ENCODE results near the gene SPRED3. TPM values are rescaled to one million over a fixed set of nuclear protein-coding genes. Genes with fewer than 3 reads are reported as not detected.

Gene SPRED3
- total RNA-seq, 1 donor from 2014 or later = 0.62 TPM

DNA sequence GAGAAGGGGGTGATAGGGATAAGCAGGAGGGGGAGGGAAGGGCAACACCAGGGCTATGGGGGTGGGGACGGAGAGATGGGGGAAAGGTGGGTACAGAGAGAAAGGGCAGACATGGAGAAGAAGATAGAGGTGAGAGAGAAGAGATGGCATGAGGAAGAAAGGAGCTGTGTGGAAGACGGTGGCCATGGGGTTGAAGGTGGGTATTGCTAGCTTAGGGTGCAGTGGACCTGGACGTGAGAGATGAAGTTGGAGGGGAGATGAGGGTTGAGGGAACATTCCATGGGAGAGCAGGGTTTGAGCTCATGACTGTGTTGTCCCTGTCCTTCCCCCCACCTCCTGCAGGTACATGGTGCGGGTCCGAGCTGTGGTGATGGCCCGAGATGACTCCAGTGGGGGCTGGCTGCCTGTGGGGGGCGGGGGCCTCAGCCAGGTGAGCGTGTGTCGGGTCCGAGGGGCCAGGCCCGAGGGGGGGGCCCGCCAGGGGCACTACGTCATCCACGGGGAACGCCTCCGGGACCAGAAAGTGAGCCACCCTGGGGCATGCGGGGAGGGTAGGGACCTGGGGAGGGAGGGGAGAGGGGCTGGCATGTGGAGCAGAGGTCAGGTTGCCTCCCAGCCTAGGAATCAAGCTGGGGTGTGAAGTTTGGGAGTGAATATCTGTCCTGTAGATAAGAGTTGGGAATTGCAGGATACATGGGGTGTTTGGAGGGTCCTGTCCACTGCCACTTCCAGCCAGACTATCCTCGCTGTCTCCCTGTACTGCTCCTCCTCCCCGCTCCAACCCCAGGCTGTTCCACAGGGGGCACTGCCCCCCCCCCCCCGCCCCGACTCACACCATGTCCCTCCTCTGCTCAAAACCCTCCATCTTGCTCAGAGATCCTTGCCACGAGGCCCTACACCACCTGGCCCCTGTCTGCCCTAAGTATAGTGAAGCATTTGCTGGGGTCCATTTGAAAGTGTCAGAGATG, 1.7 kb downstream of the SPRED3 start:
- Histone ChIP-seq H3K36me3 (no peaks in the 10 kb centered on the region), H3K9me3 (no peaks in the 10 kb centered on the region), H3K4me3 (no peak overlapping the region), H3K27me3 (ENCODE audit: low read depth) (peaks cover 16% of the 10 kb centered on the region), H3K27ac (no peak overlapping the region), H3K4me1 (peaks cover 32% of the 10 kb centered on the region)
- TF ChIP-seq, protein P1, sequence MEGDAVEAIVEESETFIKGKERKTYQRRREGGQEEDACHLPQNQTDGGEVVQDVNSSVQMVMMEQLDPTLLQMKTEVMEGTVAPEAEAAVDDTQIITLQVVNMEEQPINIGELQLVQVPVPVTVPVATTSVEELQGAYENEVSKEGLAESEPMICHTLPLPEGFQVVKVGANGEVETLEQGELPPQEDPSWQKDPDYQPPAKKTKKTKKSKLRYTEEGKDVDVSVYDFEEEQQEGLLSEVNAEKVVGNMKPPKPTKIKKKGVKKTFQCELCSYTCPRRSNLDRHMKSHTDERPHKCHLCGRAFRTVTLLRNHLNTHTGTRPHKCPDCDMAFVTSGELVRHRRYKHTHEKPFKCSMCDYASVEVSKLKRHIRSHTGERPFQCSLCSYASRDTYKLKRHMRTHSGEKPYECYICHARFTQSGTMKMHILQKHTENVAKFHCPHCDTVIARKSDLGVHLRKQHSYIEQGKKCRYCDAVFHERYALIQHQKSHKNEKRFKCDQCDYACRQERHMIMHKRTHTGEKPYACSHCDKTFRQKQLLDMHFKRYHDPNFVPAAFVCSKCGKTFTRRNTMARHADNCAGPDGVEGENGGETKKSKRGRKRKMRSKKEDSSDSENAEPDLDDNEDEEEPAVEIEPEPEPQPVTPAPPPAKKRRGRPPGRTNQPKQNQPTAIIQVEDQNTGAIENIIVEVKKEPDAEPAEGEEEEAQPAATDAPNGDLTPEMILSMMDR (IDR thresholded peaks at IDR 0.05) = no peak
- no peak for ATAC-seq
- intact Hi-C loops (cut with DNase I) = no loop called here
- DNase-seq = no peak

DNA sequence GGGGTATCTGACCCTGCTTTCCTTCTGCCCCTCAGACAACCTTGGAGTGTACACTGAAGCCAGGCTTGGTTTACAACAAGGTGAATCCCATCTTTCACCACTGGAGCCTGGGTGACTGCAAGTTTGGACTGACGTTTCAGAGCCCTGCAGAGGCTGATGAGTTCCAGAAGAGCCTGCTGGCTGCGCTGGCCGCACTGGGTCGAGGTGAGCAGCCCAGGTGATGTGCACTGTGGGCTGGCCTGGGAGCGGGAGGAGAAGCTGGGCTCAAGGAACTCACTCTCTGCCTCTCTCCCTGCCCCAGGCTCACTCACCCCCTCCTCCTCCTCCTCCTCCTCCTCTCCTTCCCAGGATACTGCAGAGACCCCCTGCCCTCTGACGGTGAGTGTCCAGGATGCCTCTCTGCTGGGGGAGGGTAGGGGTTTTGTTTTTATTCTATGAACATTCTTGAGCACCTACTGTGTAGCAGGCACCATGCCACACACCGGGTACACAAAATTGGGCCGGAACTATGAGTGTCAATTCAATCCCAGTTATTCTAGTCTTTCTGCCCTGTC, 3.5 kb downstream of the SPRED3 start:
- intact Hi-C loops (cut with DNase I) = no loop called here
- ATAC-seq (no peak), DNase-seq (no peak)
- no peak overlapping the region for H3K4me3 ChIP-seq
- no peak overlapping the region for H3K27ac ChIP-seq
- TF ChIP-seq, protein P1 (IDR thresholded peaks at IDR 0.05) = no peak
- no peaks in the 10 kb centered on the region for H3K36me3 ChIP-seq
- H3K9me3 ChIP-seq = no peaks in the 10 kb centered on the region
- peaks cover 22% of the 10 kb centered on the region for H3K4me1 ChIP-seq
- peaks cover 30% of the 10 kb centered on the region for H3K27me3 ChIP-seq (ENCODE audit: low read depth)

DNA sequence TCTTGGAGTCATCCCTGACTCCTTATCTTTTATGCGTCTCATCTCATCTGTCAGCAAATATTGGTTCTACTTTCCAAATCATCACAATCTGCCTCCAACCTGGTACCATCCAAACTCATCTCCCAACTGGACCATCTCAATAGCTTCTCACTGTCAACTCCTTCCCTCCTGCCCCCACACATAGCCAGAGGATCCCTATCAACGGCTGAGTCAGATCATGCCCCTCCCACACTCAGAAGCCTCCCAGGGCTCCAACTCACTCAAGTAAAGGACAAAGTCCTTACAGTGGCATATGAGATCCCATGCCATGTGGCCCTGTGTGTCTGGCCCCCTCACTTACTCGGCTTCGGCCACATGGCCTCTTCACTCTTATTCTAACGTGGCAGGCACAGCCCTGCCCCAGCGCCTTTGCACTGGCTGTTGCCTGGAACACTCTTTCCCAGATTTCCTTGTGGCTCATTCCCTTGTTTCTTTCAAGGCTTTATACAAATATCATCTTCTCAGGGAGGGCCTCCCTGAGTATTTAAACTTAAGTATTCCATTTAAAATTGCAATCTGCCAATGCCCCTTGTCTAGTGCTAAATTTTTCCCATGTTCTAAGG, 4.3 kb downstream of the SPRED3 start:
- ATAC-seq (no peak), DNase-seq (no peak)
- Histone ChIP-seq H3K27me3 (ENCODE audit: low read depth) (peaks cover 38% of the 10 kb centered on the region), H3K27ac (no peak overlapping the region), H3K36me3 (no peaks in the 10 kb centered on the region), H3K9me3 (no peaks in the 10 kb centered on the region), H3K4me3 (no peak overlapping the region), H3K4me1 (peaks cover 14% of the 10 kb centered on the region)
- intact Hi-C loops (cut with DNase I) = no loop called here
- TF ChIP-seq, protein P1 (IDR thresholded peaks at IDR 0.05) = no peak

DNA sequence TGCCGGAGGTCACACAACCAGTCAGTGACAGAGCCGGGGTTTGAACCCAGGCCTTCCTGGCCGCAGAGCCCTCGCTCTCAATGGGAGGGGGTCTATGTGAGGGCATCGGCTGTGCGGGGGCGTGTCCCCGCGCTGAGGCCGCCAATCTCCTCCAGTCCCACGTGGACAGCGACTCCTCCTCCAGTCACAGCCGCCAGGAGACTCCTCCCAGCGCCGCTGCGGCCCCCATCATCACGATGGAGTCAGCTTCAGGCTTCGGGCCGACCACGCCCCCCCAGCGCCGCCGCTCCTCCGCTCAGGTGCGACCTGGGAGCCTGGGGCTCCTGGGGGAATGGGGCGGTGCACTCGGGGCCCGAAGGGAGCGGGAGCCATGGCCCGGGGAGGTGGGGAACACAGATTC, 6.0 kb downstream of the SPRED3 start:
- TF ChIP-seq, protein P1 (IDR thresholded peaks at IDR 0.05) = no peak
- Histone ChIP-seq H3K4me1 (peaks cover under 1% of the 10 kb centered on the region), H3K9me3 (no peaks in the 10 kb centered on the region), H3K27ac (no peak overlapping the region), H3K27me3 (ENCODE audit: low read depth) (peaks cover 54% of the 10 kb centered on the region), H3K36me3 (no peaks in the 10 kb centered on the region), H3K4me3 (peak overlapping the region; percentile 2)
- ATAC-seq (peak in 1 of 2 donors; percentile 33), DNase-seq (no peak)
- intact Hi-C loops (cut with DNase I) = no loop called here

DNA sequence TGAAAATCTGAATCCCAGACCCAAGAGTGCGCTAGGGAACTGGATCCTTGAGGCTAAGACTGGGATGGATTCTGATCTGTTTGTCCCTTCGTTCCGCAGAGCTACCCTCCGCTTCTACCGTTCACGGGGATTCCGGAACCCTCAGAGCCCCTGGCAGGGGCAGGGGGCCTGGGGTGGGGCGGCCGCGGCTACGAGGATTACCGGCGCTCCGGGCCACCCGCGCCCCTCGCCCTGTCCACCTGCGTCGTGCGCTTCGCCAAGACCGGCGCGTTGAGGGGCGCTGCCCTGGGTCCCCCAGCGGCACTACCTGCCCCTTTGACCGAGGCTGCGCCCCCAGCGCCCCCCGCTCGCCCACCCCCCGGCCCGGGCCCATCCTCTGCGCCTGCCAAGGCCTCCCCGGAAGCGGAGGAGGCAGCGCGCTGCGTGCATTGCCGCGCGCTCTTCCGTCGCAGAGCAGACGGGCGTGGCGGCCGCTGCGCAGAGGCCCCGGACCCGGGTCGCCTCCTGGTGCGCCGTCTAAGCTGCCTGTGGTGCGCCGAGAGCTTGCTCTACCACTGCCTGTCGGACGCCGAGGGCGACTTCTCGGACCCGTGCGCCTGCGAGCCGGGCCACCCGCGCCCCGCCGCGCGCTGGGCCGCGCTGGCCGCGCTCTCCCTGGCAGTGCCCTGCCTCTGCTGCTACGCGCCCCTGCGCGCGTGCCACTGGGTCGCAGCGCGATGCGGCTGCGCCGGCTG, 7.1 kb downstream of the SPRED3 start:
- intact Hi-C loops (cut with DNase I) = no loop called here
- Histone ChIP-seq H3K27ac (no peak overlapping the region), H3K9me3 (no peaks in the 10 kb centered on the region), H3K4me3 (peak overlapping the region; percentile 25), H3K27me3 (ENCODE audit: low read depth) (peaks cover 59% of the 10 kb centered on the region), H3K4me1 (no peaks in the 10 kb centered on the region), H3K36me3 (no peaks in the 10 kb centered on the region)
- no peak for DNase-seq
- TF ChIP-seq, protein P1 (IDR thresholded peaks at IDR 0.05) = no peak
- peak in 1 of 2 donors; percentile 16 for ATAC-seq
